CD4-positive, CD25-positive, alpha-beta regulatory T cell (primary cell): ENCODE measurements around the gene SMIM12. TPM values are rescaled to one million over a fixed set of nuclear protein-coding genes. Genes with fewer than 3 reads are reported as not detected.

Experiments used
- ATAC-seq, 2 donors: fragments of 150-1000 bp; cut with Tn5 transposase; one replicate each; pipeline ENCODE4 v1.10.0; 2021; ENCODE audit warnings: low read depth in 2 of 2, moderate number of reproducible peaks in 2 of 2, moderate library complexity in 1 of 2
- DNase-seq, 3 donors: peaks; one replicate each; pipeline versions ENCODE4 v3.0.0 to v3.0.0-alpha.2; 2012 to 2022; ENCODE audit warnings: mixed read lengths in 1 of 3
- H3K27ac ChIP-seq: one replicate; pipeline ENCODE4 v1.7.0; 2013; ENCODE audit warnings: mild to moderate bottlenecking, low read length; ENCODE audit not compliant: insufficient read depth, poor library complexity, severe bottlenecking
- H3K27me3 ChIP-seq: one replicate; pipeline ENCODE4 v1.7.0; 2013; ENCODE audit warnings: low read length; ENCODE audit not compliant: control insufficient read depth, insufficient read depth
- H3K36me3 ChIP-seq: one replicate; pipeline ENCODE4 v1.7.0; 2013; ENCODE audit warnings: mild to moderate bottlenecking, low read length, moderate library complexity; ENCODE audit not compliant: control insufficient read depth, insufficient read depth
- H3K4me1 ChIP-seq: 2 replicates; pipeline ENCODE4 v1.7.0; 2013; ENCODE audit warnings: mild to moderate bottlenecking, low read length; ENCODE audit not compliant: insufficient read depth, control insufficient read depth, poor library complexity, severe bottlenecking
- H3K4me3 ChIP-seq: one replicate; pipeline ENCODE4 v1.7.0; 2013; ENCODE audit warnings: low read depth, mild to moderate bottlenecking, low read length, moderate library complexity
- H3K9me3 ChIP-seq, 2 experiments: 1 replicate in 1 of 2; 2 replicates in 1 of 2; pipeline ENCODE4 v1.7.0; 2013; ENCODE audit warnings: low read length in 2 of 2, mild to moderate bottlenecking in 1 of 2, moderate library complexity in 1 of 2; ENCODE audit not compliant: control insufficient read depth in 2 of 2
- H3K27ac Mint-ChIP-seq, 3 donors: one replicate each; pipeline ENCODE4 v1.8.0; 2020 to 2022; ENCODE audit warnings: mild to moderate bottlenecking in 3 of 3, mixed read lengths in 3 of 3, moderate library complexity in 2 of 3
- H3K27me3 Mint-ChIP-seq: one replicate; pipeline ENCODE4 v1.8.0; 2022; ENCODE audit warnings: mild to moderate bottlenecking, mixed read lengths
- H3K36me3 Mint-ChIP-seq: one replicate; pipeline ENCODE4 v1.8.0; 2020; ENCODE audit warnings: mixed read lengths
- H3K4me1 Mint-ChIP-seq, 4 donors: one replicate each; pipeline ENCODE4 v1.8.0; 2020 to 2022; ENCODE audit warnings: mixed read lengths in 4 of 4, mild to moderate bottlenecking in 1 of 4
- H3K4me3 Mint-ChIP-seq, 4 donors: one replicate each; pipeline ENCODE4 v1.8.0; 2020 to 2022; ENCODE audit warnings: mild to moderate bottlenecking in 4 of 4, mixed read lengths in 4 of 4, moderate library complexity in 3 of 4
- H3K9me3 Mint-ChIP-seq, 7 donors: one replicate each; pipeline ENCODE4 v1.8.0; 2020 to 2022; ENCODE audit warnings: mixed read lengths in 7 of 7, mild to moderate bottlenecking in 3 of 7, moderate library complexity in 2 of 7
- polyA plus RNA-seq, 4 donors: library from polyadenylated mRNA; unstranded; fragments of 300-500 nt; fragmentation: Illumina TruSeq; gene quantifications; one replicate each; pipeline ENCODE4 v1.2.3, GENCODE V29; 2021
- total RNA-seq: library from RNA; stranded (reverse); gene quantifications from one replicate; pipeline ENCODE4 v1.2.3, GENCODE V29; 2022

SMIM12 gene
- total and polyA plus RNA-seq, 5 donors from 2014 or later: 29.7 to 105 (median 94.8) TPM

GRCh38 chr1:34901919-34902318 lies 42.4 kb upstream of the SMIM12 start:
- H3K9me3 ChIP-seq: no peaks in the 10 kb centered on the region
- no peaks in the 10 kb centered on the region for H3K36me3 ChIP-seq
- H3K27me3 Mint-ChIP-seq: peaks cover 5% of the 10 kb centered on the region
- no peaks in the 10 kb centered on the region for H3K27me3 ChIP-seq
- H3K4me1 ChIP-seq: no peaks in the 10 kb centered on the region
- ATAC-seq: no peak
- no peaks in the 10 kb centered on the region for H3K36me3 Mint-ChIP-seq
- H3K27ac Mint-ChIP-seq: no peak overlapping the region
- no peak overlapping the region for H3K27ac ChIP-seq
- H3K4me1 Mint-ChIP-seq: no peaks in the 10 kb centered on the region
- no peak for DNase-seq
- no peak overlapping the region for H3K4me3 Mint-ChIP-seq
- no peak overlapping the region for H3K4me3 ChIP-seq
- H3K9me3 Mint-ChIP-seq: peaks cover 0 to 5% (median 0%) of the 10 kb centered on the region in 7 donors

GRCh38 chr1:34900775-34901502 lies 41.4 kb upstream of the SMIM12 start:
- no peak for ATAC-seq
- no peak for DNase-seq
- H3K4me1 ChIP-seq: no peaks in the 10 kb centered on the region
- H3K4me3 Mint-ChIP-seq: no peak overlapping the region
- no peaks in the 10 kb centered on the region for H3K27me3 ChIP-seq
- no peak overlapping the region for H3K27ac ChIP-seq
- H3K9me3 ChIP-seq: no peaks in the 10 kb centered on the region
- no peak overlapping the region for H3K27ac Mint-ChIP-seq
- peaks cover 0 to 5% (median 0%) of the 10 kb centered on the region in 7 donors for H3K9me3 Mint-ChIP-seq
- no peaks in the 10 kb centered on the region for H3K36me3 ChIP-seq
- H3K4me3 ChIP-seq: no peak overlapping the region
- H3K27me3 Mint-ChIP-seq: peaks cover 5% of the 10 kb centered on the region
- no peaks in the 10 kb centered on the region for H3K4me1 Mint-ChIP-seq
- H3K36me3 Mint-ChIP-seq: no peaks in the 10 kb centered on the region

DNA sequence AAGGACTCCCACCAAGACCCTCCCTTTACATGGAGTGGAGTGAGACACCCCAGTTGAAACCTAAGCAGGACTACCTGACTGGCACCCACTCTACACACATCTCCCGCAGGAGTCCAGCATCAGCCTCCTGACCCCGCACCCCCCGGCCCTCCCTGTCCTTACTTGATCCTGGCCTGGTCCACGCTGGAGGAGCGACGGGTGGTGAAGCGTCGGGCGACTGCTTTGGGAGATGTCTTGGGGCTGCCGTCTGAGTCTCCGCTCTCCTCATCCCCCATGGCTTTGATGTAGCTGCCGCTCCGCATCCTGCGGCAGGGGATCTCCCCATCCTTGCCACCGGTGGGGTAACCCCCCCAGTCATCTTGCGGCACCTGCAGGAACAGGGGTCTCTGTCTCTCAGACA lies 40.4 kb upstream of the SMIM12 start:
- no peaks in the 10 kb centered on the region for H3K4me1 Mint-ChIP-seq
- no peak overlapping the region for H3K27ac Mint-ChIP-seq

GRCh38 chr1:34899471-34899870 lies 39.9 kb upstream of the SMIM12 start:
- Histone ChIP-seq H3K9me3 (no peaks in the 10 kb centered on the region), H3K4me1 (no peaks in the 10 kb centered on the region), H3K36me3 (no peaks in the 10 kb centered on the region), H3K4me3 (no peak overlapping the region), H3K27ac (no peak overlapping the region), H3K27me3 (no peaks in the 10 kb centered on the region)
- no peak for DNase-seq
- H3K27me3 Mint-ChIP-seq: peaks cover 5% of the 10 kb centered on the region
- peaks cover 0 to 5% (median 0%) of the 10 kb centered on the region in 7 donors for H3K9me3 Mint-ChIP-seq
- no peak for ATAC-seq
- H3K4me1 Mint-ChIP-seq: no peaks in the 10 kb centered on the region
- H3K27ac Mint-ChIP-seq: no peak overlapping the region
- H3K36me3 Mint-ChIP-seq: no peaks in the 10 kb centered on the region
- H3K4me3 Mint-ChIP-seq: no peak overlapping the region

More for the DNA sequence above, 40.4 kb upstream of the SMIM12 start:
- no peak for ATAC-seq
- H3K9me3 ChIP-seq: no peaks in the 10 kb centered on the region
- H3K4me3 ChIP-seq: no peak overlapping the region
- no peak for DNase-seq
- peaks cover 5% of the 10 kb centered on the region for H3K27me3 Mint-ChIP-seq
- H3K4me3 Mint-ChIP-seq: no peak overlapping the region
- H3K36me3 Mint-ChIP-seq: no peaks in the 10 kb centered on the region
- H3K27me3 ChIP-seq: no peaks in the 10 kb centered on the region
- no peaks in the 10 kb centered on the region for H3K36me3 ChIP-seq
- H3K4me1 ChIP-seq: no peaks in the 10 kb centered on the region
- H3K27ac ChIP-seq: no peak overlapping the region
- H3K9me3 Mint-ChIP-seq: peaks cover 0 to 5% (median 0%) of the 10 kb centered on the region in 7 donors

GRCh38 chr1:34898330-34898761 lies 38.8 kb upstream of the SMIM12 start:
- Mint-ChIP-seq H3K27me3 (peaks cover 5% of the 10 kb centered on the region), H3K4me3 (no peak overlapping the region), H3K36me3 (no peaks in the 10 kb centered on the region), H3K9me3 (peaks cover 0 to 5% (median 0%) of the 10 kb centered on the region in 7 donors), H3K27ac (no peak overlapping the region), H3K4me1 (no peaks in the 10 kb centered on the region)
- ATAC-seq (no peak), DNase-seq (no peak)
- no peaks in the 10 kb centered on the region for H3K36me3 ChIP-seq
- H3K4me1 ChIP-seq: no peaks in the 10 kb centered on the region
- H3K4me3 ChIP-seq: no peak overlapping the region
- peaks cover 0 to 4% of the 10 kb centered on the region in 2 experiments for H3K9me3 ChIP-seq
- H3K27ac ChIP-seq: no peak overlapping the region
- H3K27me3 ChIP-seq: no peaks in the 10 kb centered on the region

- no peak overlapping the region for H3K4me3 ChIP-seq
- Mint-ChIP-seq H3K4me3 (no peak overlapping the region), H3K9me3 (peaks cover 0 to 12% (median 6%) of the 10 kb centered on the region in 7 donors), H3K27ac (no peak overlapping the region), H3K27me3 (peaks cover 6% of the 10 kb centered on the region), H3K36me3 (no peaks in the 10 kb centered on the region), H3K4me1 (no peaks in the 10 kb centered on the region)
- peaks cover 10 to 17% of the 10 kb centered on the region in 2 experiments for H3K9me3 ChIP-seq
- DNase-seq: no peak
- peaks cover under 1% of the 10 kb centered on the region for H3K27me3 ChIP-seq
- no peak for ATAC-seq
- no peak overlapping the region for H3K27ac ChIP-seq
- no peaks in the 10 kb centered on the region for H3K4me1 ChIP-seq
- no peaks in the 10 kb centered on the region for H3K36me3 ChIP-seq
Observed at GRCh38 chr1:34896612-34897011, 37.1 kb upstream of the SMIM12 start.

DNA sequence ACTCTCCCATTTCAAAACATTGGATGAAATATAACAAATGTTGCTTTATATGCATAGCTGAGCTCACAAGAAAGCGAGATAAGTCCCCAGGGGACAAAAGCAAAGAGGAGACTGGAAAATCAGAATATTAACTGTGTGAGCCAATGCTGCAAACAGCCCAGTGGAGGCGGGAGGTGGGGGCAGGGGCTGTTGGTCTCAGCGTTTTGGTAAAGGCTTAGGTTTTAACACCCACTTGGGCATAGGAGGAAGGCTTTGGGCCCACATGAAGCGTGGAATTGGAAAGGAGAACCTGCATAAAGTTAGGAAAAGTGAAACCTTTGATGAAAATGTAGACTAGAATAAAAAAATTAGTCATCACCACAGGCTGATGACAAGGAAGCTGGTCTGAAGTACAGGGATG lies 30.2 kb upstream of the SMIM12 start:
- no peak overlapping the region for H3K27ac ChIP-seq
- Mint-ChIP-seq H3K36me3 (no peaks in the 10 kb centered on the region), H3K4me1 (peaks cover 0 to 6% (median 2%) of the 10 kb centered on the region in 4 donors), H3K27me3 (peaks cover 50% of the 10 kb centered on the region), H3K27ac (no peak overlapping the region), H3K9me3 (peaks cover 0 to 14% (median 6%) of the 10 kb centered on the region in 7 donors), H3K4me3 (no peak overlapping the region)
- H3K4me1 ChIP-seq: peaks cover 13% of the 10 kb centered on the region
- H3K27me3 ChIP-seq: peaks cover 30% of the 10 kb centered on the region
- peaks cover 17 to 20% of the 10 kb centered on the region in 2 experiments for H3K9me3 ChIP-seq
- no peak overlapping the region for H3K4me3 ChIP-seq
- DNase-seq (no peak), ATAC-seq (no peak)
- H3K36me3 ChIP-seq: no peaks in the 10 kb centered on the region

DNA sequence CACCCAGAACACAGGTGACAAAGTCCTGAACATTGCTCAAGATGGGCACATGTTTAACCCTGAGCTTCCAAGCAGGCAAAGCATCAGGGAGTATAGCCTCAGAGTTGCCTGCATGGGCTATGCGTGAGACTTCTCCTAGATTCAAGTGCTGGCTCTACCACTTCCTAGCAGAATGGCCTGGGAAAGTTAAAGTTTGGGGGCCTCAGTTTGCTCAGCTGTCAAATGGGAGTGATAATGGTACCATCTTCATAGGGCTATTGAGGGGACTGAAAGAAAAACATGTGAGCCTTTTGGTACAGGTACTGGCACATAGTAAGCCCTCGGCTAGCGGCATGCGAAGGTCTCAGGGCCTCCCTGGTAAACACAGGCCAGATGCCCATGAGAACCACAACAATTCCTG lies 28.0 kb upstream of the SMIM12 start:
- H3K36me3 Mint-ChIP-seq: no peaks in the 10 kb centered on the region
- Histone ChIP-seq H3K4me3 (no peak overlapping the region), H3K27ac (no peak overlapping the region), H3K27me3 (peaks cover 41% of the 10 kb centered on the region), H3K9me3 (peaks cover 12 to 15% of the 10 kb centered on the region in 2 experiments), H3K4me1 (peaks cover 13% of the 10 kb centered on the region), H3K36me3 (no peaks in the 10 kb centered on the region)
- peaks cover 2 to 10% (median 4%) of the 10 kb centered on the region in 7 donors for H3K9me3 Mint-ChIP-seq
- H3K27ac Mint-ChIP-seq: no peak overlapping the region
- peaks cover 0 to 9% (median 4%) of the 10 kb centered on the region in 4 donors for H3K4me1 Mint-ChIP-seq
- DNase-seq: no peak
- H3K4me3 Mint-ChIP-seq: no peak overlapping the region
- peaks cover 69% of the 10 kb centered on the region for H3K27me3 Mint-ChIP-seq
- ATAC-seq: no peak
